Stimulated activated naive B cell treated with anti-CD40 and anti-IgM and Interleukin-4, amounts not matched to agents 10 μg/mL and 1 μg/mL and 100 μg/mL, for 72 hours (primary cell): ENCODE results near the gene UBE2O.

Experiments
- ATAC-seq, 2 donors: fragments of 150-1000 bp; cut with Tn5 transposase; replicated peaks; 2 replicates each; pipeline ENCODE4 v1.10.0; 2021; ENCODE audit warnings: moderate library complexity in 1 of 2
- DNase-seq: peaks from one replicate; pipeline ENCODE4 v3.0.0; 2021
- H3K27ac Mint-ChIP-seq: one replicate; pipeline ENCODE4 v1.8.0; 2022; ENCODE audit warnings: mild to moderate bottlenecking, mixed read lengths
- H3K27me3 Mint-ChIP-seq, 2 donors: one replicate each; pipeline ENCODE4 v1.8.0; 2022; ENCODE audit warnings: mixed read lengths in 2 of 2
- H3K36me3 Mint-ChIP-seq, 2 donors: one replicate each; pipeline ENCODE4 v1.8.0; 2022; ENCODE audit warnings: mixed read lengths in 2 of 2, mild to moderate bottlenecking in 1 of 2
- H3K4me1 Mint-ChIP-seq, 2 donors: one replicate each; pipeline ENCODE4 v1.8.0; 2022; ENCODE audit warnings: mixed read lengths in 2 of 2, mild to moderate bottlenecking in 1 of 2
- H3K4me3 Mint-ChIP-seq, 2 donors: one replicate each; pipeline ENCODE4 v1.8.0; 2022; ENCODE audit warnings: mild to moderate bottlenecking in 2 of 2, mixed read lengths in 2 of 2, moderate library complexity in 1 of 2
- H3K9me3 Mint-ChIP-seq, 2 donors: one replicate each; pipeline ENCODE4 v1.8.0; 2022; ENCODE audit warnings: mixed read lengths in 2 of 2, mild to moderate bottlenecking in 1 of 2

UBE2O gene

DNA sequence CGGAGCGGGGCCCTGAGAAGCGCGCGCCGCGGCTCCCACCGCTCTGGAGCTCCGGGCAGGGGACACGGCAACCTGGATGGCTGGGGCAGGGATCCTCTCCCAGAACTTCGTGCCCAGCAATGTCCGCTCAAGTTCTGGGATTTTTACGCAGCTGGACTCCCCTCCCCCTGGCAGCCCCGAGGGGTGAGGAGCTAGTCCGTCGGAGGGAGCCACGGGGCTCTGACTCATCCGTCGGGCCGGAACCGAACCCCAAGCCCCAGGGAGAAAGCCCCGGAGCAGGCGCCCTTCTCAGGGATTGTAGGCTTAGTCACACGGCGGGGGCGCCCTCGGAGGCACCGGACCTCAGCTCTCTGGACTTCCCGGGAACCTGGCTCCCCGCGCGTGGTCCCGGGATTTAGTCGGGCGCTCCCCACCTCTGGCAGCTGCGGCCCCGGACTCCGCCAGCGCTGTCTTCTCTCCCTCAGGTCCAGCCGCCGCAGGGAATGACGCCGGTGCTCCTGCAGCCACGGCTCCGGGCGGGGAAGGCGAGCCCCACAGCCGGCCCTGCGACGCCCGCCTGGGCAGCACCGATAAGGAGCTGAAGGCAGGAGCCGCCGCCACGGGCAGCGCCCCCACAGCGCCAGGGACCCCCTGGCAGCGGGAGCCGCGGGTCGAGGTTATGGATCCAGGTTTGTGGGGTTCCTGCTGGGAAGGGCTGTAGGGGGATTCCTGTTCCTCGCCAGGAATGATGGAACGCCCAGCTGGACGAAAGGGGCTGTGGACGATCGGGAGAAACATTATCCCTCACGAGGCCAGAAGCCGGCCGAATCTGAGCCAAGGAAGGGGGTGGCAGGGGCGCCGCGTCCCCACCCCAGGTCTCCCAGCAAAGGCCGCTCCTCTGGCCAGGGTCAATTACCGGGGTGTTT is 67.7 kb downstream of the UBE2O start:
- Mint-ChIP-seq H3K27ac (peak overlapping the region; percentile 14), H3K4me1 (peaks cover 14 to 41% of the 10 kb centered on the region in 2 donors), H3K27me3 (peaks cover 4 to 12% of the 10 kb centered on the region in 2 donors), H3K4me3 (peak overlapping the region; percentile 75 to 92), H3K9me3 (no peaks in the 10 kb centered on the region), H3K36me3 (peaks cover 6 to 20% of the 10 kb centered on the region in 2 donors)
- no peak for ATAC-seq
- DNase-seq, result peak; percentile 18

DNA sequence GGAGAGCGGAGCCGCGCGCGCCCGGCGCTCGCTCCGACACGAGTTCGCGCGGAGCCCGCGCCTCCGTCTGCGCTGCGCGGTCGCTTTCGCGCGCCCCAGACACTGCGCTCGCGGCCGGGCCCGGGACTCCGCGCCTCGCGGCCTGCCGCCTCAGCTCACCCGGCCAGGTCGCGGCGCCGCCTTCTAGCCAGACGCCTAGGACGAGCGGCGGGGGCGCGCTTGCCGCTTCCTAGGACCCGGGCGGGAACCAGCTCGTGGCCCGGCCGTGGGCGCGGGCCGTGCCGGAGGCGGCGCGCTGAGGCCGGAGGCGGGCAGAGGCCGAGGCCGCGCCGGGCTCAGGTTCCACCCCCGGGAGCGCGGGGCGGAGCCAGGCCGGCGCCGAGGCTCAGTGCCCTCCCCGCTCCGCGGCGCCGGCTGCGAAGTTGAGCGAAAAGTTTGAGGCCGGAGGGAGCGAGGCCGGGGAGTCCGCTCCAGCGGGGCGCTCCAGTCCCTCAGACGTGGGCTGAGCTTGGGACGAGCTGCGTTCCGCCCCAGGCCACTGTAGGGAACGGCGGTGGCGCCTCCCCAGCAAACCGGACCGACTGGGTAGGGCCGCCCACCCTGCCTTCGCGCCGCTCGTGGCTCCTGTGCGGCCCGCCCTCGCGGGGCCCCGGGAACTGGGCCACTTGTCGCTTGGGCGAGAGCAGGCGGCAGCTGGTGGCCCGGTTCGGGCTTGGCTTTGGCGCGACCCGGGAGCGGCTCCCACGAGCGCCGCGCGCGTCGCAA is 68.5 kb downstream of the UBE2O start, which contains the start of gene SPHK1:
Gene SPHK1 (plus strand): TSS at position 388 of the 765 bp plus-strand sequence. CDS start 1,036 bp downstream, outside the sequence.
- DNase-seq (peak; percentile 70), ATAC-seq (peak; percentile 76 to 77)
- Mint-ChIP-seq H3K4me3 (peak within 1 kb of the TSS; percentile 92), H3K27me3 (peaks cover 4 to 12% of the 10 kb centered on the region in 2 donors), H3K27ac (peak within 1 kb of the TSS; percentile 93), H3K9me3 (no peaks in the 10 kb centered on the region), H3K4me1 (peaks cover 14 to 36% of the 10 kb centered on the region in 2 donors), H3K36me3 (peaks cover 5 to 15% of the 10 kb centered on the region in 2 donors)

- Mint-ChIP-seq H3K27ac (peak overlapping the region; percentile 93), H3K36me3 (peaks cover 2 to 9% of the 10 kb centered on the region in 2 donors), H3K9me3 (no peaks in the 10 kb centered on the region), H3K4me3 (peak overlapping the region; percentile 92), H3K4me1 (peaks cover 14 to 36% of the 10 kb centered on the region in 2 donors), H3K27me3 (peaks cover 4 to 12% of the 10 kb centered on the region in 2 donors)
- DNase-seq (peak; percentile 52), ATAC-seq (peak; percentile 47 to 49)
These were observed 69.3 kb downstream of the UBE2O start for GRCh38 chr17:76383546-76384221.

DNA sequence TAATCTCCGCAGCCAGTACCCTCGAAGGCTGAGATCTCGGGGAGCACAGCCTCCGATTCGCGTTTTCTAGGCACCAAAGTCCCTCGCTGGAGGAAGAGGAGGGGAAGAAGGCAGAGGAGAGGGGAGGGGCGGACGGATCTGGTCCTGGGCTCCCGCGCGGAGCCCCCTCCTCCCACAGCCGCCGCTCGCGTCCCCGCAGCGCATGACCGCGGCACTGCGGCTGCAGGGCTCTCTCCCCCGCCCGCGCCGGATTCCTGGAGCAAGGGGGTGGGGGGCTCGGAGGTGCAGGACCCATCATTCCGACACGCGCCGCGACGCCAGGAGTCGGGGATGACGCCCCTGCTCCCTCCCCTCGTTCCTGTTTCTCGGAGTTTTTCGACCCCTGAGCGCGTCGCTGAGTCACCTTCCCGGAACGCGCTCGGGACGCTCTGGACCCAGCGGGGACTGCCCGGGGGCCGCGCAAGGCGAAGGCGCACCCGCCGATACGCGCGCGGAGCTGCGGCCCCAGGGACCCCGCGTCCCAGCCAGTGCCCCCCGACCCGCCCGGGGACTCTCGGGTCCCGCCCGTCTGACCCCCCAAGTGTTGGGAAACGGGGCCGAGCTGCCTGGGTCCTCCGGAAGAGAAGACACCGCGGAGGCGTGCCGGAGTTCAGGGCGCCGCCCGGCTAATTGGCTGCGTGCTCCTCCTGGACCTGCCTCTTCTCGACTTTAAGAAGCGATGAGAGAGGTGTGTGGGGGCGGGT is 70.0 kb downstream of the UBE2O start:
- Mint-ChIP-seq H3K27me3 (peaks cover 4 to 12% of the 10 kb centered on the region in 2 donors), H3K27ac (peak overlapping the region; percentile 93), H3K4me1 (peaks cover 14 to 36% of the 10 kb centered on the region in 2 donors), H3K4me3 (peak overlapping the region; percentile 92), H3K9me3 (no peaks in the 10 kb centered on the region), H3K36me3 (peaks cover 2 to 7% of the 10 kb centered on the region in 2 donors)
- ATAC-seq (peak; percentile 42 to 61), DNase-seq (peak; percentile 50)

DNA sequence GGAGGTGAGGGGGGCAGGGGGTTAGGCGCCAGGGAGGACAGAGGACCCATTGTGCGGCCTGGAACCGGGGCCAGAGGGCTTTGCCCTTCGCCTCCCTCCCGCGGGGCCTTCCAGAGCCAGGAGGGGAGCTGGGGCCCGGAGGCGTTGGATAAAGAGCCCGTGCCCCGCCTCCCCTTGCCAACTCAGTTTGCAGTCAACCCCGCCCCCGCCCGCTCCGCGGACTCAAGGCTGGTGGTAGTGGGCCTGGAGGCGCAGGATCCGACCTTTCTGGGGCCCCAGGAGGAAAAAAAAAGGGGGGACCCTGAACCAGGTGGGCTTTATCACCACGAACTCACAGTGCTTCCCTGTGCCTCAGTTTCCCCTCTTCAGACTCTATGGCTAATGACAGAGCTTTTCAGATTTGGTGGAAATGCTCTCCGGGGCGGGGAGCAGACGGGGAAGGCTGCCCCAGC is 70.6 kb downstream of the UBE2O start:
- H3K9me3 Mint-ChIP-seq, result no peaks in the 10 kb centered on the region
- H3K36me3 Mint-ChIP-seq, result peaks cover 2 to 5% of the 10 kb centered on the region in 2 donors
- peak overlapping the region; percentile 92 for H3K4me3 Mint-ChIP-seq
- H3K27ac Mint-ChIP-seq, result peak overlapping the region; percentile 81
- no peak for ATAC-seq
- H3K27me3 Mint-ChIP-seq, result peaks cover 4 to 15% of the 10 kb centered on the region in 2 donors
- DNase-seq, result no peak
- peaks cover 13 to 35% of the 10 kb centered on the region in 2 donors for H3K4me1 Mint-ChIP-seq

- DNase-seq (no peak), ATAC-seq (no peak)
- H3K4me1 Mint-ChIP-seq, result peaks cover 9 to 30% of the 10 kb centered on the region in 2 donors
- H3K36me3 Mint-ChIP-seq, result peaks cover 0 to 4% of the 10 kb centered on the region in 2 donors
- peak overlapping the region; percentile 68 to 92 for H3K4me3 Mint-ChIP-seq
- H3K9me3 Mint-ChIP-seq, result no peaks in the 10 kb centered on the region
- peaks cover 4 to 19% of the 10 kb centered on the region in 2 donors for H3K27me3 Mint-ChIP-seq
- peak overlapping the region; percentile 57 for H3K27ac Mint-ChIP-seq
These were observed 71.2 kb downstream of the UBE2O start for GRCh38 chr17:76381633-76382350.

DNA sequence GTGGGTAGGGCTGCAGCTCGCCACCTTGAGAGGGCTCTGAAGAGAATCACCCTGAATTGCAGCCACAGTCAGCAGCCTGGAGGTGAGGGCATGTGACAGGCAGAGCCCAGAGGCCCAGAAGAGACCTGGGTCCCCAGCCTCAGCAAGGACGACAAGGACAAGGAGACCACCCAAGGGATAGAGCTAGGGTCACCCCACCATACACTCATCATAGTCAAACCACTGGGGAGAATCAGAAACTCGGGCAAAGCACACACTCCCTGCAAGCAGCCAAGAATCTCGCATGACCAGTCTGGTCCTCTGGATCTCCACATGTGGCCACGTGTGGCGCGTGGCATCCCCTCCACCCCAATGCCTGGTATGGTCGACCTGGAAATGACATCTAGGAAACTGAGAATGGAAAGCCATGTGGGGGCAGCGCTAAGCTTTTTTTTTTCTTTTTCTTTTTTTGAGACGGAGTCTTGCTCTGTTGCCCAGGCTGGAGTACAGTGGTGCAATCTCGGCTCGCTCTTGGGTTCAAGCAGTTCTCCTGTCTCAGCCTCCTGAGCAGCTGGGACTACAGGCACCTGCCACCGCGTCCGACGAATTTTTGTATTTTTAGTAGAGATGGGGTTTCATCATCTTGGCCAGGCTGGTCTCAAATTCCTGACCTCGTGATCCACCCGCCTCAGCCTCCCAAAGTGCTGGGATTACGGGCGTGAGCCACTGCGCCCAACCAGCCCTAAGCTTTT is 73.1 kb downstream of the UBE2O start:
- ATAC-seq (no peak), DNase-seq (no peak)
- no peak overlapping the region for H3K4me3 Mint-ChIP-seq
- H3K4me1 Mint-ChIP-seq, result peaks cover 4 to 13% of the 10 kb centered on the region in 2 donors
- H3K9me3 Mint-ChIP-seq, result no peaks in the 10 kb centered on the region
- H3K27me3 Mint-ChIP-seq, result peaks cover 4 to 24% of the 10 kb centered on the region in 2 donors
- H3K36me3 Mint-ChIP-seq, result no peaks in the 10 kb centered on the region
- no peak overlapping the region for H3K27ac Mint-ChIP-seq

DNA sequence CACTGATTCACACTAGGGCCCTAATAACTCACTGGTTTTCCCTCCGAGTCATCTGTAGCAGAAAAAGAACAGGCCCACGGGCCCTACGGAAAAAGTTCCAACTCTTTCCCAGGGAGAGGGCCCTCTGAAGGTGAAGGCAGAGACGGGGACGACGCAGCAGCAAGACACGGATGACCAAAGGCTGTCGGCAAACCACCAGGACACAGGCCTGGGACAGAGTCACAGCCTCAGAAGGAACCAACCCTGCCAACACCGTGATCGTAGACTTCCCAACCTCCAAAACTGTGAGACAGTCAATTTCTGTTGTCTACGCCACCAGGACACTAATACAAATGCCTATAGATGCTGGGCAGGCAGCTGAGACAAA is 73.7 kb downstream of the UBE2O start:
- DNase-seq, result no peak
- ATAC-seq, result no peak
- Mint-ChIP-seq H3K36me3 (no peaks in the 10 kb centered on the region), H3K4me3 (no peak overlapping the region), H3K27ac (no peak overlapping the region), H3K9me3 (no peaks in the 10 kb centered on the region), H3K27me3 (peaks cover 4 to 24% of the 10 kb centered on the region in 2 donors), H3K4me1 (peaks cover 4 to 13% of the 10 kb centered on the region in 2 donors)

DNA sequence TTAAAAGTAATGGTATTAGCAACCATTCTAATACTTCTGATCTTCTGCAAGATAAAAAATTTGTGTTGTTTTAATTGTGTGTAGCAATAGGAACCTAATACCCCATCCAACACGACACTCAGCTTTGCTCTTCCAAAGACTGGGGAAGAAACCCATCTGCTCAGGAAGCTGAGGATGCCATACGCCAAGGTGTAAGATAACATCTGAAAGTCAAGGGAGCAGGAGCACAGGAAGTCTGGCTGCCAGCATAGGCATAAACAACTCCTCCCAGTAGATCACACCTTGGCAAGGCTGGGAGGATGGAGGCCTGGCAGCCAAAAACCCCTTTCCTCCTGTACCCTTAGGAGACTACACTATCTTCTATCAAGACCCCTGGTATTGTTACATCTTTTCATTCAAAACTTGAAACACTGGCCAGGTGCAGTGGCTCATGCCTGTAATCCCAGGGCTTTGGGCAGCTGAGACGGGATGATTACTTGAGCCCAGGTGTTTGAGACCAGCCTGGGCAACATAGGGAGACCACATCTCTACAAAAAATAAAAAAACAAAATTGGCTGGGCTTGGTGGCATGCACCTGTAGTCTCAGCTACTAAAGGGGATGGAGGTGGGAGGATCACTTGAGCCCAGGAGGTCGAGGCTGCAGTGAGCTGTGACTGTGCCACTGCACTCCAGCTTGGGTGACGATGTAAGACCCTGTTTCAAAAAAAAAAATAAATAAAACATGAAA is 74.2 kb downstream of the UBE2O start:
- peaks cover 3 to 10% of the 10 kb centered on the region in 2 donors for H3K4me1 Mint-ChIP-seq
- DNase-seq, result no peak
- H3K27me3 Mint-ChIP-seq, result peaks cover 4 to 24% of the 10 kb centered on the region in 2 donors

GRCh38 chr17:76376318-76377133 is 76.4 kb downstream of the UBE2O start:
- Mint-ChIP-seq H3K4me1 (peaks cover 4 to 8% of the 10 kb centered on the region in 2 donors), H3K9me3 (no peaks in the 10 kb centered on the region), H3K27ac (no peak overlapping the region), H3K27me3 (peaks cover 0 to 18% of the 10 kb centered on the region in 2 donors), H3K4me3 (no peak overlapping the region), H3K36me3 (no peaks in the 10 kb centered on the region)
- DNase-seq (no peak), ATAC-seq (no peak)

More for the DNA sequence above, 74.2 kb downstream of the UBE2O start:
- no peak overlapping the region for H3K4me3 Mint-ChIP-seq
- H3K9me3 Mint-ChIP-seq, result no peaks in the 10 kb centered on the region
- no peak for ATAC-seq
- H3K27ac Mint-ChIP-seq, result no peak overlapping the region
- no peaks in the 10 kb centered on the region for H3K36me3 Mint-ChIP-seq
